NT2/D1 (cell line): ENCODE measurements around the gene WDR27.

Source experiments
- SUZ12 ChIP-seq: IDR thresholded peaks from 2 replicates; pipeline ENCODE4 v1.6.1; 2011; ENCODE audit not compliant: insufficient read length, insufficient read depth; ENCODE audit errors: extremely low read depth
- YY1 ChIP-seq: IDR thresholded peaks from 2 replicates; pipeline ENCODE4 v1.6.1; 2011; ENCODE audit not compliant: insufficient read length, insufficient read depth
- ZNF274 ChIP-seq: IDR thresholded peaks from 2 replicates; pipeline ENCODE4 v1.6.1; 2011; ENCODE audit warnings: mild to moderate bottlenecking, low read depth, low read length

GRCh38 chr6:169558774-169559441, 142.9 kb downstream of the WDR27 start:
- TF ChIP-seq ZNF274 (no peak), SUZ12 (no peak), YY1 (no peak)
